Esophagus muscularis mucosa (tissue), 4 donors: ENCODE measurements around the gene TBPL2. TPM values are rescaled to one million over a fixed set of nuclear protein-coding genes. Genes with fewer than 3 reads are reported as not detected.

Experiments used
- DNase-seq: peaks from one replicate; pipeline ENCODE4 v3.0.0-alpha.2; 2017; ENCODE audit errors: extremely low spot score
- H3K27ac ChIP-seq, 4 donors: fragments of 200-600 bp; sonication (generic); replicated peaks in 1 of 4; 1 replicate in 3 of 4; 2 replicates in 1 of 4; pipeline ENCODE4 v1.5.1; 2016 to 2019; ENCODE audit warnings: mild to moderate bottlenecking in 1 of 4
- H3K27me3 ChIP-seq, 4 donors: fragments of 200-600 bp; sonication (generic); one replicate each; pipeline versions ENCODE4 v1.5.1 to v1.6.0; 2016 to 2019
- H3K36me3 ChIP-seq, 4 donors: fragments of 200-600 bp; sonication (generic); one replicate each; pipeline ENCODE4 v1.5.1; 2016 to 2019
- H3K4me1 ChIP-seq, 4 donors: fragments of 200-600 bp; sonication (generic); one replicate each; pipeline ENCODE4 v1.5.1; 2016 to 2019
- H3K4me3 ChIP-seq, 4 donors: fragments of 200-600 bp; sonication (generic); 1 replicate in 2 of 4; 2 replicates in 2 of 4; pipeline ENCODE4 v1.5.1; 2016 to 2019; ENCODE audit warnings: mild to moderate bottlenecking in 4 of 4, moderate library complexity in 1 of 4
- H3K9me3 ChIP-seq, 4 donors: fragments of 200-600 bp; sonication (generic); 1 replicate in 3 of 4; 2 replicates in 1 of 4; pipeline ENCODE4 v1.5.1; 2016 to 2019
- CTCF ChIP-seq, 3 experiments: fragments of 200-600 bp in 2 of 3; fragments of 450-650 bp in 1 of 3; sonication (generic) in 2 of 3; IDR thresholded peaks; one replicate each; pipeline ENCODE4 v1.5.1; 2017 to 2019; ENCODE audit warnings: antibody characterized with exemption in 3 of 3, mild to moderate bottlenecking in 2 of 3, moderate library complexity in 1 of 3
- EP300 ChIP-seq: sonication (generic); formaldehyde crosslinking; IDR thresholded peaks from one replicate; pipeline ENCODE4 v1.6.1; 2017; ENCODE audit warnings: antibody characterized with exemption
- POLR2A ChIP-seq: fragments of 450-650 bp; IDR thresholded peaks from one replicate; pipeline ENCODE4 v1.6.1; 2017; ENCODE audit warnings: antibody characterized with exemption, moderate library complexity, mild to moderate bottlenecking, low read depth
- POLR2AphosphoS5 ChIP-seq, 2 donors: sonication (generic); formaldehyde crosslinking; IDR thresholded peaks; one replicate each; pipeline ENCODE4 v1.6.1; 2017; ENCODE audit warnings: antibody characterized with exemption in 2 of 2
- WGBS: methylation state at CpG from one replicate; pipeline ENCODE4 v1.1.5; 2018; 5-methylcytosine and 5-hydroxymethylcytosine counted together
- intact Hi-C: fragments of 100-400 bp; cut with DNase I; formaldehyde crosslinking; loops from one replicate; pipeline ENCODE4 v1.15.1; 2023
- total RNA-seq, 4 donors: library from RNA; depleted of rRNA; stranded (reverse); fragments of >200 nt; gene quantifications; one replicate each; pipeline versions ENCODE4 v1.1.0 to v1.2.1, GENCODE V29; 2016

Gene TBPL2
- total RNA-seq, 4 donors from 2014 or later: not detected

GRCh38 chr14:55450124-55450523 lies 9.7 kb upstream of the TBPL2 start:
- Histone ChIP-seq H3K4me1 (peaks cover 23 to 36% (median 27%) of the 10 kb centered on the region in 4 donors), H3K4me3 (no peak overlapping the region), H3K27ac (no peak overlapping the region), H3K9me3 (no peaks in the 10 kb centered on the region), H3K36me3 (no peaks in the 10 kb centered on the region), H3K27me3 (no peaks in the 10 kb centered on the region)
- peak; percentile 21 for DNase-seq
- WGBS: 68% methylated on average over 2 of the region's 2 CpGs
- TF ChIP-seq POLR2AphosphoS5 (IDR thresholded peaks at IDR 0.05): no peak
- no peak for TF ChIP-seq POLR2A
- no peak for TF ChIP-seq EP300
- TF ChIP-seq CTCF (IDR thresholded peaks at IDR 0.05): no peak
- intact Hi-C loops: no loop called here

GRCh38 chr14:55449116-55449515 lies 8.7 kb upstream of the TBPL2 start:
- H3K4me3 ChIP-seq: no peak overlapping the region
- H3K4me1 ChIP-seq: peaks cover 14 to 28% (median 18%) of the 10 kb centered on the region in 4 donors
- 76% methylated on average over 3 of the region's 3 CpGs for WGBS
- DNase-seq: no peak
- TF ChIP-seq EP300: no peak
- no peak for TF ChIP-seq POLR2A
- no peak for TF ChIP-seq POLR2AphosphoS5 (IDR thresholded peaks at IDR 0.05)
- TF ChIP-seq CTCF (IDR thresholded peaks at IDR 0.05): no peak
- H3K9me3 ChIP-seq: no peaks in the 10 kb centered on the region
- no peaks in the 10 kb centered on the region for H3K27me3 ChIP-seq
- H3K27ac ChIP-seq: no peak overlapping the region
- H3K36me3 ChIP-seq: no peaks in the 10 kb centered on the region
- intact Hi-C loops: loop anchor here (10.0 kb wide), 1 partner anchor 136 kb away; the partner anchor contains the start of gene KTN1

- intact Hi-C loops: loop anchor here (10.0 kb wide), 1 partner anchor 137 kb away; the partner anchor contains the start of gene KTN1
- DNase-seq: no peak
- Histone ChIP-seq H3K36me3 (no peaks in the 10 kb centered on the region), H3K27me3 (no peaks in the 10 kb centered on the region), H3K9me3 (no peaks in the 10 kb centered on the region), H3K27ac (no peak overlapping the region), H3K4me3 (no peak overlapping the region), H3K4me1 (peaks cover 7 to 25% (median 14%) of the 10 kb centered on the region in 4 donors)
- TF ChIP-seq POLR2A (no peak), POLR2AphosphoS5 (IDR thresholded peaks at IDR 0.05) (peak in 1 of 2 donors; percentile 50), EP300 (no peak)
- 23% methylated on average over 3 of the region's 3 CpGs for WGBS
Observed at GRCh38 chr14:55448141-55448614, 7.8 kb upstream of the TBPL2 start.

GRCh38 chr14:55446833-55447232 lies 6.4 kb upstream of the TBPL2 start:
- H3K4me1 ChIP-seq: peaks cover 7 to 25% (median 14%) of the 10 kb centered on the region in 4 donors
- intact Hi-C loops: loop anchor here (10.0 kb wide), 1 partner anchor 138 kb away; the partner anchor contains the start of gene KTN1
- TF ChIP-seq CTCF (IDR thresholded peaks at IDR 0.05): no peak
- no peak for TF ChIP-seq POLR2AphosphoS5 (IDR thresholded peaks at IDR 0.05)
- TF ChIP-seq POLR2A: no peak
- no peak for TF ChIP-seq EP300

GRCh38 chr14:55446127-55446736 lies 5.8 kb upstream of the TBPL2 start:
- TF ChIP-seq CTCF (IDR thresholded peaks at IDR 0.05) (peak; percentile 41 to 70 (median 66)), EP300 (no peak), POLR2AphosphoS5 (IDR thresholded peaks at IDR 0.05) (no peak)
- Histone ChIP-seq H3K4me1 (peaks cover 5 to 25% (median 11%) of the 10 kb centered on the region in 4 donors), H3K27me3 (no peaks in the 10 kb centered on the region), H3K4me3 (no peak overlapping the region), H3K36me3 (no peaks in the 10 kb centered on the region), H3K9me3 (no peaks in the 10 kb centered on the region), H3K27ac (no peak overlapping the region)
- intact Hi-C loops: loop anchor here (10.0 kb wide), 1 partner anchor 139 kb away; the partner anchor contains the start of gene KTN1
- 30% methylated on average over 5 of the region's 5 CpGs for WGBS
- no peak for DNase-seq

More at GRCh38 chr14:55446833-55447232, 6.4 kb upstream of the TBPL2 start:
- no peak for DNase-seq
- Histone ChIP-seq H3K36me3 (no peaks in the 10 kb centered on the region), H3K9me3 (no peaks in the 10 kb centered on the region), H3K4me3 (no peak overlapping the region), H3K27ac (no peak overlapping the region), H3K27me3 (no peaks in the 10 kb centered on the region)
- 53% methylated on average over 2 of the region's 2 CpGs for WGBS
